Measurements from ENCODE around the gene TRMT112. TPM values are rescaled to one million over a fixed set of nuclear protein-coding genes. Genes with fewer than 3 reads are reported as not detected.
A peak's percentile ranks its signal among the peaks of the same experiment; 100 is the strongest.

TRMT112 gene
- polyA plus RNA-seq, 2 of the 4 experiments (the other 2 are of a cell fraction), result 363 to 440 TPM

DNA sequence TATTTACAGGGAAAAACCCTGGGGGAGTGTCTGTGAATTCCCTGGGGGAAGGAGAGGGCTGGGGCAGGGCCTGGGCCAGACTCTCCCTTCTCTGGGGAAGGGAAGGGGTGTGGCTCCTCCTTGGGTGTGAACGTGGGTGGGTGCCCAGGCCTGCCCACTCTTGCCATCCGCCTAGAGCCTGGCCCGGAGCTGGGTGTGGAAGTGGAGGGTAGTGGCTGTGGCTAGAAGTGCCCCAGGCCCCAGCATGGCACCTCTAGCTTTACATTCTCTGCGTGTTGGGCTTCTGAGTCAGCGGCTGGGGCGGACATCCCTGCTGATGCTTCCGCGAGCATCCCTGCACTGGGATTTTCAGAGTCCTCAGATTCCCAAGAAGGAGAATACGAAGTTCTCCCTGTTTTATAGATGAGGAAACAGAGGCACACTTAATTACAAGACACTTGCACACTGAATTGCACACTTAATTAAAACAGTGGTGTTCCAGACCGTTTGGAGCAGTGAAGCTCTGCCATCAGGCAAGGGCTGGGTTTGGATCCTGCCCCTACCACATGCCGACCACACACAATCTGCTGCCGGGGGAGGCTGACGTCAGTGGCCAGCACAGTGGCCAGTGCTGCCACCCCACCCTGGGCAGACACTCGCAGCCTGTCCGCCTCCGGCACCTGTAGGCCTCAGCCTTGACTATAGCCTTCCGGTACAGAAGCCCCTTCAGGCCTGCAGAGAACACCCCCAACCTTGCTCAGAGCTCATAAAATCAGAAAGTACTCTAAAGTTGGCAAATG lies 40.5 kb downstream of the TRMT112 start (continued):
- TF ChIP-seq RNF2 (IDR thresholded peaks at IDR 0.05; ENCODE audit: borderline replicate concordance, low read depth) (no peak), FOSL2 (IDR thresholded peaks at IDR 0.05) (no peak), FOSL2 (CRISPR knock-in tag; IDR thresholded peaks at IDR 0.05) (peak; percentile 83), NPAS2 (CRISPR knock-in tag; IDR thresholded peaks at IDR 0.05; ENCODE audit: borderline replicate concordance) (no peak), POLR2AphosphoS2 (conservative IDR thresholded peaks at IDR 0.05; ENCODE audit: low read length) (no peak)

DNA sequence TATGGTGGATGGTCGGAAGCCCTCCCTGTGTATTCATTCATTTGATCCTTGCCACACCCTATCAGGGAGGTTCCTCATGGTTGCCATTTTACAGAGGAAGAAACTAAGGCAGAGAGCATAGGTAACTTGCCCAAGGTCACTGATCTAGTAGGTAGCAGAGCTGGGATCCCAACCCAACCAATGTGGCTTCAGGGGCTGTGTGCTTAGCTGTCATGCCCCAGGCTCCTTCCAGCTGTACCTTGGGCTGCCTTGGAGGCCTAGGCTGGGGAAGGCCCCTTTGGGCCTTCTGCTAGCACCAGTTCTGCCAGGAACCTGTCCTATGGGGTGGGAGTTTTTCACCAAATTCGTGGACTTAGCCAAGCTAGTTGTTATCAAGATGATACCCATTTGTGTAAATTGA lies 41.5 kb downstream of the TRMT112 start:
- H3K27ac ChIP-seq, result peak overlapping the region in 1 of 2 experiments; percentile 84; a peak in 4 of 6 replicates
- TF ChIP-seq, protein P1, sequence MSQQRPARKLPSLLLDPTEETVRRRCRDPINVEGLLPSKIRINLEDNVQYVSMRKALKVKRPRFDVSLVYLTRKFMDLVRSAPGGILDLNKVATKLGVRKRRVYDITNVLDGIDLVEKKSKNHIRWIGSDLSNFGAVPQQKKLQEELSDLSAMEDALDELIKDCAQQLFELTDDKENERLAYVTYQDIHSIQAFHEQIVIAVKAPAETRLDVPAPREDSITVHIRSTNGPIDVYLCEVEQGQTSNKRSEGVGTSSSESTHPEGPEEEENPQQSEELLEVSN (IDR thresholded peaks at IDR 0.05; ENCODE audit: borderline replicate concordance, low read depth), result no peak
- TF ChIP-seq POLR2AphosphoS2 (conservative IDR thresholded peaks at IDR 0.05; ENCODE audit: low read length) (no peak), SREBF2 (IDR thresholded peaks at IDR 0.05) (no peak), NFE2L2 (conservative IDR thresholded peaks at IDR 0.05; ENCODE audit: low read length) (no peak)
- TF ChIP-seq, protein P2, sequence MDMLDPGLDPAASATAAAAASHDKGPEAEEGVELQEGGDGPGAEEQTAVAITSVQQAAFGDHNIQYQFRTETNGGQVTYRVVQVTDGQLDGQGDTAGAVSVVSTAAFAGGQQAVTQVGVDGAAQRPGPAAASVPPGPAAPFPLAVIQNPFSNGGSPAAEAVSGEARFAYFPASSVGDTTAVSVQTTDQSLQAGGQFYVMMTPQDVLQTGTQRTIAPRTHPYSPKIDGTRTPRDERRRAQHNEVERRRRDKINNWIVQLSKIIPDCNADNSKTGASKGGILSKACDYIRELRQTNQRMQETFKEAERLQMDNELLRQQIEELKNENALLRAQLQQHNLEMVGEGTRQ (IDR thresholded peaks at IDR 0.05), result no peak
- H3K9me3 ChIP-seq, result no peaks in the 10 kb centered on the region
- FAIRE-seq (no peak), ATAC-seq (no peak), DNase-seq (ENCODE audit: low read depth in 1 of 2, low spot score in 1 of 2) (no peak)
- H3K4me1 ChIP-seq, result peaks cover 41% of the 10 kb centered on the region
- CTCF ChIA-PET, result interaction anchor here (0.8 to 20.5 kb wide), 12 partner anchors 11 to 438 kb away, joined by 3 to 448 read pairs (median 4); partner anchors contain the start of genes CATSPERZ, ESRRA, PLCB3 and PPP1R14B
- WGBS (ENCODE audit: missing lambda C conversion rate), result 76% methylated on average over 2 of the region's 2 CpGs
- POLR2A ChIA-PET, result interaction anchor here (1.3 kb wide), 1 partner anchor 9 kb away, joined by 6 read pairs; no protein-coding TSS in a partner anchor
- no peak overlapping the region for H3K4me3 ChIP-seq
- H3K4me2 ChIP-seq, result no peak overlapping the region; the same call in 2 of the 3 replicates

DNA sequence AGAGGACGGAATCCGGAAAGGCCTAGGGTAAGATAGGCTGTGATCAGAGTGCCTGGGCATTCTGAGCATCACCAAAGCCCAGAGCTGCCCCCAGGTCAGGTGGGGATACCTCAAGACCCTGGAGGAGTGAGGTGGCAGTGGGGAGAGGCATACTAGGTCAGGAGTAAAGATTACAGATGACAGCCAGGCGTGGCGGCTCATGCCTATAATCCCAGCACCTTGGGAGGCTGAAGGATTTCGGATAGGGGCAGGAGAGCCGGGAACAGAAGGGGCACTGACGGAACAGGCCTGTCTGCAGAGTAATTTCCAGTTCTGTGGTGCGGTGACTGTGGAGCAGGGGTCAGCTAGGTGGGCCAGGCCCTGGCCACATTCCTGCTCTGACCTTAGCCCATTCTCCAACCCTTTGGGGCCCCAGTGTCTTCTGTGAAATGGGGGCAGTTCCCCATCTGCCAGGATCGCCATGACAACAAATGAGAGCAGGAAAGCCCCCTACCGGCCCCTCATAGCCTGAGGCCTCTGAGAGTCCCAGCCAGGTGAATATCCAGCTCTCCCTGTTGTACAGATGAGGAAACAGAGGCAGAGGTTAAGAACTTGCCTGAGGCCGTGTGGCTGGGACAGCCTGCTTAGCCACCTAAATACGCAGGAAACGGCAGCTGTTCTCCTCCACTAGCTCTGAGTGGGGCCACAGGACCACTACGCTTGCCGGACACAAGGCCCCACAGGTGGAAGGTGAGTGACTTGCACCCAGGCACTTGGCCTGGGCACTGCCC lies 42.1 kb downstream of the TRMT112 start:
- POLR2A ChIA-PET, result no interaction called here
- H3K4me3 ChIP-seq, result no peak overlapping the region
- TF ChIP-seq NR3C1 (IDR thresholded peaks at IDR 0.05), result no peak
- TF ChIP-seq EP300 (IDR thresholded peaks at IDR 0.05), result no peak
- TF ChIP-seq RCOR1 (IDR thresholded peaks at IDR 0.05; ENCODE audit: low read depth, low read length), result no peak
- no peak for TF ChIP-seq ZNF302 (CRISPR knock-in tag; IDR thresholded peaks at IDR 0.05)
- TF ChIP-seq, protein P3, sequence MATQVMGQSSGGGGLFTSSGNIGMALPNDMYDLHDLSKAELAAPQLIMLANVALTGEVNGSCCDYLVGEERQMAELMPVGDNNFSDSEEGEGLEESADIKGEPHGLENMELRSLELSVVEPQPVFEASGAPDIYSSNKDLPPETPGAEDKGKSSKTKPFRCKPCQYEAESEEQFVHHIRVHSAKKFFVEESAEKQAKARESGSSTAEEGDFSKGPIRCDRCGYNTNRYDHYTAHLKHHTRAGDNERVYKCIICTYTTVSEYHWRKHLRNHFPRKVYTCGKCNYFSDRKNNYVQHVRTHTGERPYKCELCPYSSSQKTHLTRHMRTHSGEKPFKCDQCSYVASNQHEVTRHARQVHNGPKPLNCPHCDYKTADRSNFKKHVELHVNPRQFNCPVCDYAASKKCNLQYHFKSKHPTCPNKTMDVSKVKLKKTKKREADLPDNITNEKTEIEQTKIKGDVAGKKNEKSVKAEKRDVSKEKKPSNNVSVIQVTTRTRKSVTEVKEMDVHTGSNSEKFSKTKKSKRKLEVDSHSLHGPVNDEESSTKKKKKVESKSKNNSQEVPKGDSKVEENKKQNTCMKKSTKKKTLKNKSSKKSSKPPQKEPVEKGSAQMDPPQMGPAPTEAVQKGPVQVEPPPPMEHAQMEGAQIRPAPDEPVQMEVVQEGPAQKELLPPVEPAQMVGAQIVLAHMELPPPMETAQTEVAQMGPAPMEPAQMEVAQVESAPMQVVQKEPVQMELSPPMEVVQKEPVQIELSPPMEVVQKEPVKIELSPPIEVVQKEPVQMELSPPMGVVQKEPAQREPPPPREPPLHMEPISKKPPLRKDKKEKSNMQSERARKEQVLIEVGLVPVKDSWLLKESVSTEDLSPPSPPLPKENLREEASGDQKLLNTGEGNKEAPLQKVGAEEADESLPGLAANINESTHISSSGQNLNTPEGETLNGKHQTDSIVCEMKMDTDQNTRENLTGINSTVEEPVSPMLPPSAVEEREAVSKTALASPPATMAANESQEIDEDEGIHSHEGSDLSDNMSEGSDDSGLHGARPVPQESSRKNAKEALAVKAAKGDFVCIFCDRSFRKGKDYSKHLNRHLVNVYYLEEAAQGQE (IDR thresholded peaks at IDR 0.05), result no peak
- FAIRE-seq (no peak), ATAC-seq (no peak), DNase-seq (ENCODE audit: low read depth in 1 of 2, low spot score in 1 of 2) (no peak)
- 90% methylated on average over 15 of the region's 15 CpGs for WGBS (ENCODE audit: missing lambda C conversion rate)
- H3K9me3 ChIP-seq, result no peaks in the 10 kb centered on the region
- CTCF ChIA-PET, result interaction anchor here (1.0 to 20.5 kb wide), 9 partner anchors 9 to 437 kb away, joined by 3 to 448 read pairs (median 3); partner anchors contain the start of genes CATSPERZ, ESRRA, PLCB3 and PPP1R14B
- H3K4me2 ChIP-seq, result no peak overlapping the region
- peak overlapping the region in 1 of 2 experiments; percentile 84; a peak in 3 of 6 replicates for H3K27ac ChIP-seq
- peaks cover 41% of the 10 kb centered on the region for H3K4me1 ChIP-seq

All from A549 (cell line).